AG20443 (cell line): ENCODE measurements around the gene OASL.
A peak's percentile ranks its signal among the peaks of the same experiment; 100 is the strongest.
"Not testable (repeated sequence)": the region's sequence is repeated elsewhere in the genome, so short reads cannot be mapped to it uniquely, and the experiment has no call there.

ENCODE experiments used
- DNase-seq: peaks from one replicate; pipeline ENCODE4 v3.0.0; 2012; ENCODE audit warnings: low spot score, mixed read lengths

Gene OASL

DNA sequence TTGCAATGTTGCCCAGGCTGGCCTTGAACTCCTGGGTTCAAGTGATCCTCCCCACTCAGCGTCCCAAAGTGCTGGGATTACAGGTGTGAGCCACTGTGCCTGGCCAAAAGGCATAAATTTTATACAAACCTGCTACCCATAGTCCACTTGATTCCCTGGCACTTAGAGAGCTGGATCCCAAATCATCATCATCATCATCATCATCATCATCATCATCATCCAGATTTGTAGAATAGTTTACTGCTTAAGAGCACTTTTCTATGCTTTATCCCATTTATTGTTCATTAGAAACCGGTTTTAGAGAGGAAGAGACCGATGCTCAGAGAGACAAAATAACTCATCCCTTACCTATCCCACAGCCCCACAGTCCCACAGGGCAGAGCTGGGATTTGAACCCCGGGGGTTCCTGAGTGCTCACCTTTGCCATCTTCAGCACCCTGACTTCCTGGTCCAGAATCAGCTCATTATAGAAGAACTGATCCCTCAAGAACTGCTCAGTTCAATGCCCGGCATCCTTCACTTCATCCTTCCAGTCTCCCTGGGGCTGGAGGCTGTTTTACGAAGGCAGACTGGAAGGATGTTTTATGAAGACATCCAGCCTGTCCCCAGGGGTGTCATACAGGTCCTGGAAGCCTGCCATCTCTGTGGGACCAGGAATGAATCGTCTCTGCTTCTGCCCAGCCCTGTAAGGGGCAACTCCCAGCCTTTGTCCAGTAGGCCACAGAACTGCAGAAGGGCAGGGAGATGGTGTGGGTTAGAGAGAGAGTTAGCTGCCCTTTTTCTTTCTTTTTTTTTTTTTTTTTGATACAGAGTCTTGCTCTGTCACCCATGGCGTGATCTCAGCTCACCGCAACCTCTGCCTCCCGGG, 20.2 kb upstream of the OASL start:
- no peak for DNase-seq

DNA sequence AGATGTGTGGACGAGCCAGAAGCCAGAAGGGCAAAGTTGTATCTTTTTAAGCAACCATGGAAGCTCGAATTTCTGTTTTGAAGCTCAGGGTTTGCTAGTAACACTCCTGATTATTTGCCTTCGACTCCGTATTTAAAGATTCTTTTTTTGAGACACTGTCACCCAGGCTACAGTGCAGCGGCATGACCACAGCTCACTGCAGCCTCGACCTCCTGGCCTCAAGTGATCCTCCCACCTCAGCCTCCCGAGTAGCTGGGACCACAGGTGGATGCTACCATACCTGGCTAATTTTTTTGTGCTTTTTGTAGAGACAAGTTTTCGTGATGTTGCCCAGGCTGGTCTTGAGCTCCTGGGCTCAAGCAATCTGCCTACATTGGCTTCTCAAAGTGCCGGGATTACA, 18.7 kb upstream of the OASL start:
- DNase-seq = no peak

DNA sequence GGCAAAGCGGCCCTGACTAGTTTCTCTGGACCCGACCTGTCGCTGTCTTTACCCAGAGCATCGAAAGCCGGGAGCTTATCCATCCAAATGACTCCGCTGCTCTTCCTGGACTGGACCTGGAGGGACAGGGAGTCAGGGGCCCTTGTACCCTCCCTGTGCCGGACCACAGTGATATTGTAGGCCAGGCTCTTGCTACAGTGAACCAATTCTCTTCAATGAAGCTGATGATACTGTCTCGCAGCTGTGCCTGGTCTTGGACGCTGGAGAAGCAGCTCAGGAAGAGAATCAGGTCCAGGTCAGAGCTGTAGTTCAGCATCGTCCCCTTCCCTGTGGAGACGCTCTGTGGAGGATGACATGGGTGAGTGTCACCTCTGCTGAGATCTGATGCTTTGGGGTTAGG, 14.7 kb upstream of the OASL start:
- no peak for DNase-seq

DNA sequence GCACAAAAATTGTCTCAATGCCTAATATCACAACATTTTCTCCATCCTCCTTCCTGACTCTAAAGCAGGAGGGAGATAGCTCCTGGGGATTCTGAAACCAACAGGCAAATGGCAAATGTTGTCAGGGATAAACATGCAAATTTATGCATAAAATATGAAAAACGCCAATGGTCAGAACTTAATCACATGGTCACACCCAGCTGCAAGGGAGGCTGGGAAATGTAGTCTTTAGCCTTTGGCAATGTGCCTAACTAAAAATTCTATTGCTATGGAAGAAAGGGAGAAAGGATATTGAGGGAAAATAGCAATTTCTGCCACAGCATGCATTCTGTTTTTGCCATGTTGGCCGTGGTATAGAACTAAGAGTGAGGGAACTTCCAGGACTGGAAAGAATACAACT, 11.7 kb upstream of the OASL start:
- no peak for DNase-seq

DNA sequence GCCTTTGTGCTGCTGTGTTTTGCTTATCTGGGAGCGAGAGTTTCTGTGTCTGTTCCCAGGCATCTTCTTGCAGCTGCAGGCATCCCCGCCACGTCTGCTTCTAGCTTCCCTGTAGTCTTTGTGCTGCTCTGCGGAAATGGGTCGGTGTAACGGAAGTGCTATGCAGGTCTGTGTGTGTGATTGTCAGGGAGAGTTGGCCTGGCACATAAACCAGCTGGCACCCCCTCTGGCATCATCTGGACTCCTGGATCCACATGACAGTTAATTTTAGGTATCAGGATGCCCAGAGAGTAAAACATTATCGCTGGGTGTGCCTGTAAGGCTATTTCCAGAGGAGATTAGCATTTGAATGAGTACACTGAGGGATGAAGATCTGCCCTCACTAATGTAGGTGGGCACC, 9.4 kb upstream of the OASL start:
- no peak for DNase-seq

DNA sequence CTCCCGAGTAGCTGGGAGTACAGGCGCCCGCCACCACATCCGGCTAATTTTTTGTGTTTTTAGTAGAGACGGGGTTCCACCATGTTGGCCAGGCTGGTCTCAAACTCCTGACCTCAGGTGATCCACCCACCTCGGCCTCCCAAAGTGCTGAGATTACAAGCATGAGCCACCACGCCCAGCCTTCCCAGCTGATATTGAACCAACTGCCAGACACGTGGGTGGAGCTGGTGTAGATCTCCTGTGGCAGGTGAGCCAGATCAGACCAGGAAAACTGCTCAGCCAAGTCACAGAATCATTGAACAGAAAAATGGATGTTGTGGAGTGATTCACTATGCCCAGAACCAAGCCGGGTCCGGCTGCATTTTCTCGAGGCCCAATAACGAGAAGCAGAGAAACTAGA, 8.4 kb upstream of the OASL start:
- DNase-seq = not testable (repeated sequence)

DNA sequence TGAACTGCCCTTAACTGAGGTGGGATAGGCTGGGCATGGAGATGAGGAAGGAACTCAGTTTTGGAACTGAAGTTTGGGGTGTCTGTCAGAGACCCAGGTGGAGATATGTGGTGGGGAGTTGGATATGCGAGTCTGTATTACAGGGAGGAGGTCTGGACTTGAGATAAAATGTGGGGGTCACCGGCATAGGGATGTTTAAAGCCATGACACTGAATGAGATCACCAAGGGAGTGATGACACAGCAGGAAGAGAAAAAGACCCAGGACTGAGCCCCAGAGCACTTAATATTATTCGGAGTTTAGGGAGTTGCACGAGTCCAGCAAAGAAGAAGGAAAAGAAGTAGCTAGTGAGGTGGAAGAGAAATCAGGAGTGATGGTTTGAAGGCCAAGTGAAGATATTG, 4.0 kb upstream of the OASL start:
- no peak for DNase-seq

DNA sequence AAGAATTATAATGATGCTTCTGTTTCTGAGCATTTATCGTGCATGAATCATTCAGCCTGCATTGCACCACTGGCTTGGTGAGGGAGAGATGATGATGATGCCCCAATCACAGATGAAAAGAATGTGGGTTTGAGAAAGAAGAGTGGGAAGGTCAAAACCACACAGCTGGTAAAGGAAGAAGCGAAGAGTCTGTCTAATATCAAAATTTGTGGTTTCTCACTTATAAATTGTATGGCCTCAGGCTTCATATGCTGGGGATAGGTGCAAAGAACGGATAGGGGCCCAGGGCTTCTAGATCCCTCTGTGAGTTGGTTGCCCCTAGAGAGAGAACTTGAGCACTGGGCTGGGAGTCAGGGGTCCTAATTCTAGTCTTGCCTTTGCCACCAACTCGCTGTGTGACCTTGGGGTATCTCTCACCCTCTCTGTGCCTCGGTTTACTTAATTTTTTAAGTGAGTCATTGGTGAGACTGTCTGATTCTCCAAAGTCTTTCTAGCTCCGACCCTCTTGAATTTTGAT, 2.2 kb downstream of the OASL start:
- peak; percentile 91 for DNase-seq

DNA sequence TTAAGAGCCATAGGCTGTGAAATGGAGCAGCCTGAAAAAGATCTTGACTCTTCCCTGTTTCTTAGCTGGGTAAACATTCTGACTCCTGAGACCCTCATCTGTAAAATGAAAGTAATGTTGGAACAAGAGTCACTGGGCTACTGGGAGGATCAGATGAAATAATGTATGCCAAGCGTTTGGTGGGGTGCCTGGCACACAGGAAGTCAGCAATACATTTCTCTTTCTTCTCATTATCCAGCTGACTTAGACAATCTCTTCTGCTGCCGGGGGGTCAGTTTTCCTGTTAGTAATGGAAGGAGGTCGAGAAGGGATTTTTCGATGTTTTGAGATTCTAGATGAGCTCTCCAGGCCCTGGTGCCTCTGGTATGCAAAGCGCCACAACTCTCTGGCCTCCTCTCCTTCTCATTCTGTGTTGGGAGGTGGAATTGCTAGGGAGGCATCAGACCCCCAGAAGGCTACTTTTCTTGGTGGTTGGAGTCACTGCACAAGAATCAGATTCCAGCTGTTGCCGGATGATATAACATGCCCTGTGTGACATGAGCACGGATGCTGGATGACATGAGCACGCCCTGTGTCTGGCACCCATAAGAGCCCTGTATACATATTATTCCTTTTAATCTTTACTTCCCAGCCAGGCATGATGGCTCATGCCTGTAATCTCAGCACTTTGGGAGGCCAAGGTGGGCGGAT, 4.3 kb downstream of the OASL start:
- no peak for DNase-seq

DNA sequence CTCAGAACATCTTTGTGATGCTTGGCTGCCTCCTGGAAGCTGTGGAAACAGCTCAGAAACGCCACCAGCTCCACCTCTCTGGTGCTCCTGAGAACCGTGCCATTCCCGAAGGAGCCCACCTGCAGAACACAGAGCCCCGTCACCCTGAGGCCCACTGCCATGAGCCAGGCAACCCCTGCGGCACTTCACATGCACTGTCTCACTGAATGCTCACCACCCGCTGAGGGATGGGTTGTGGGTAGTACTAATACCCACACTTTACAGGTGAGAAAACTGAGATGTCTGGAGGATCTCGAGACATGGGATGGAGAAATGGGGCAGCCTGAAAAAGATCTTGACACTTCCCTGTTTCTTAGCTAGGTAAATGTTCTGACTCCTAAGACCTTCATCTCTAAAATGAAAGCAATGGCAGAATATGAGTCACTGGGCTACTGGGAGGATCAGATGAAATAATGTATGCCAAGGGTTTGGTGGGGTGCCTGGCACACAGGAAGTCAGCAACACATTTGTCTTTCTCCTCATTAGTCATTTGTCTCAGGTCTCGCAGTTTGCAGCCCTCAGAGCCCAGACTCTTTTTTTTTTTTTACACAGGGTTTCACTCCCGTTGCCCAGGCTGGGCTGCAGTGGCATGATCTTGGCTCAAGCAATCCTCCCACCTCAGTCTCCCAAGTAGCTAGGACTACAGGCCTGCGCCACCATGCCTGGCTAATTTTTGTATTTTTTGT, 5.3 kb downstream of the OASL start:
- DNase-seq = no peak

DNA sequence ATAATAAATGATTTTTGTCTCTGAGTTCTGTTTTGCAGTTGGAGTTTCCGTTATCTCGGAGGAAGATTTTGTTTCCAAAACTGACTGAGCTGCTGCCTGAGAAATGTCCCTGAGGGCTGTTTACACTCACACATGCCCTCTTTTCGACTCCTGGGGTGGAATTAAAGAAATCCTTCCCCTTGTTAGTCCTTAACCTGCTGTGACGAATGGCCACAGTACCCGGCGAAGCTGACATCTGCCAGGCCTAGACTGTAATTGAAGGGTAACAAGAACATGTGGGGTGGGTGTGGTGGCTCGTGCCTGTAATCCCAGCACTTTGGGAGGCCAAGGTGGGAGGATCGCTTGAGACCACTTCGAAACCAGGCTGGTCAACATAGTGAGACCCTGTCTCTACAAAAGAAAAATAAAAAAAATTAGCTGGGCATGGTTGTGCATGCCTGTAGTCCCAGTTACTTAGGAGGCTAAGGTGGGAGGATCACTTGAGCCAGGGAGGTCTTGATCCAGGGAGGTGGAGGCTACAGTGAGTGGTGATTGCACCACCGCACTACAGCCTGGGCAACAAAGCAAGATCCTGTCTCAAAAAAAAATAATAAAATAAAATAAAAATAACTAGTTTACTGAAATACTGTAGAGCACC, 8.4 kb downstream of the OASL start:
- DNase-seq = no peak

DNA sequence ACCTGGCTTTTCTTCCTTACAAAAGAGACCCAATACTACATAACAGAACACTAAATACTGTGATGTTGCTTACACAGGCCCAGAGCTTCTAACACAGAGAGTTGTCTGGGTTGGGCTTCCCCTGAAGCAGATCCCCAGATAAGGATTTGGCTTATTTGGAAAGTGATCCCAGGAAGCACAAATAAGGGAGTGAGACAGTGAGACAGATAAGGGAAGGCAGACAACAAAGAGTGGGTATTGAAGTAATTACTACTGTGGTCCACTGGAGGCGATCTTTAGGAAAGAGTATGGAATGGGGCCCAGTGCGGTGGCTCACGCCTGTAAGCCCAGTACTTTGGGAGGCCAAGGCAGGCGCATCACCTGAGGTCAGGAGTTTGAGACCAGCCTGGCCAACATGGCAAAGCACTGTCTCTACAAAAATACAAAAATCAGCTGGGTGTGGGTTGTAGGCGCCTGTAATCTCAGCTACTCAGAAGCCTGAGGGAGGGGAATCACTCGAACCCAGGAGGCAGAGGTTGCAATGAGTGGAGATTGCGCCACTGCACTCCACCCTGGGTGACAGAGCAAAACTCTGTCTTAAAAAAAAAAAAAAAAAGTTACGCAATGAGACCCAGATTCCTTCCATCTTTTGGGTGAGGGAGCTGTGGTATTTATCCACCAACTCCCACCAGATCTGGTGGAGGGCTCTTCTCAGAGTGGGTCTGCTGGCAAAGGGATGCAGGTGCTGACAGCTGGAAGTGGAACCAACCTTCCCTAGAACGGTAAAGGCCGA, 12.6 kb downstream of the OASL start:
- DNase-seq = no peak

DNA sequence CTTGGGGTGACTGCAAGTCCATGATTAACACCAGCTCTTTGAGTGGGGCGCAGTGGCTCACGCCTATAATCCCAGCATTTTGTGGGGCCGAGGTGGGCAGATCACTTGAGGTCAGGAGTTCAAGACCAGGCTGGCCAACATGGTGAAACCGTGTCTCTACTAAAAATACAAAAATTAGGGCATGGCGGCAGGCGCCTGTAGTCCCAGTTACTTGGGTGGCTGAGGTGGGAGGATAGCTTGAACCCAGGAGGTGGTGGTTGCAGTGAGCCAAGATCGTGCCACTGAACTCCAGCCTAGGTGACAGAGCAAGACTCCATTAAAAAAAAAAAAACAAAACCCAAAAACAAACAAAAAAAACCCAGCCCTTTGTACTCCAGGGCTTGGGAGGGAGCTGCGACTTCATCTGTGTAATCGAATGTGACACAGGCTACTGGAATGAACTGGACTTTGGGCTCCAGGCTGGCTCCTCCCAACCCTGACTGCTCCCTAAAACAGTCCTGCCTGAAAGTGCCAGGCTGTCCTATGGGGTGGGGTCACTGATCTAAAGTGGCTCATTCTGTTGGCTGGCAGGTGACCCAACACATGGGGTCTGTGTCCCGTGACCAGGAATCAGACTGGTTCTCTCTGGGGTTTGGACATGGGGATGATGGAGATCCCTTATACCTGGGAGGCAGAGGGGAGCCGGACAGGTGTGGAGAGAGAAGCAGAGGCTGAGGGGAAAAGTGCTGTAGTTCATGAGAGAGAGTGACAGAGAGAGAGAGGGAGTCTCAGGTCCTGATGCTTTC, 13.4 kb downstream of the OASL start:
- peak; percentile 58 for DNase-seq

DNA sequence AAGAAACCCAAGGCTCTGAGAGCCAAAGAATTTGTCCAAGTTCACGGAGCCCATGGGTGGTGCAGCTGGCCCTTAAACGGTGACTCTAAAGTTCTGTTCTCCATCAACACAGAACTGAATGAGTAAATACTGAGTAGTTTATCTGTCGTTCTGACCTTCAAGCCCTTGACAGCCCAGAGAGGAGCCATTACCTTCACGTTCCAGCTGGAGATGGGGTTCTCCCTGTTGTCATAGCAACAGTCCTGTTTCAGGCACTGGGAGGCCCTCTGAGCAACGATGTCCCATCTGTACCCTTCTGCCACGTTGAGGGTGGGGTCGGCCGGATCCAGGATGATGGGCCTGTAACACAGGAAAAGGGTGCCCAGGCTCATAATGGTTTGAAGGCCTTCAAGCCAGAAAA, 15.2 kb downstream of the OASL start:
- DNase-seq = no peak

DNA sequence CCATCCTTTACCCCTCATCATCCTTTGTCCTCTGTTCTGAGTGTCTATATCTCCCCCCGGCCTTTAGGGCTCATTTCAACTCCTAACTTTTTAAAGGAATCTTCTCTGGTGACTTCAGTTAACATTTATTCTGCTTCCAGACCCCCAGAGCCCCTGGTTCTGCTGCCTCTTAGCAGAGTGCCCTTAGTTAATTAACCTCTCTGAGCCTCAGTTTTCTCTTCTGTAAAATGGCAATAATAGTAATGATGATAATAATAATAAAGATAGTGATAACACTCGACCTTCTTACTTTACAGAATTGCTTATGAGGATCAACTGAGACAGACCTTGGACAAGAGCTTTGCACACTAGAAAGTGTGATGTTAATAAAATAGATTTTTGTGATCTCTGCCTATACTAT, 16.3 kb downstream of the OASL start:
- DNase-seq = no peak

DNA sequence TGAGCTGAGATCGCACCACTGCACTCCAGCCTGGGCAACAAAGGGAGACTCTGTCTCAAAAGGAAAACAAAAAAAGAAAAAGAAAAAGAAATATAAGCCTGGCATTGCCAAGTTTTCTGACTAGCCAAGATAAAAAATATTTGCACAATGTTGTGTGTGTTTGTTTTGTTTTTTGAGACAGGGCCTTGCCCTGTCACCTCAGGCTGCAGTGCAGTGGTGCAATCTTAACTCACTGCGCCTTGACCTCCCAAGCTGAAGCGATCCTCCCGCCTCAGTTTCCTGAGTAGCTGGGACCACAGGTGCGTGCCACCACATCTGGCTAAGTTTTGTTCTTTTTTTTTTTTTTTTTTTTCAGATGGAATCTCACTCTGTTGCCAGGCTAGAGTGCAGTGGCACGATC, 17.3 kb downstream of the OASL start:
- DNase-seq = no peak

DNA sequence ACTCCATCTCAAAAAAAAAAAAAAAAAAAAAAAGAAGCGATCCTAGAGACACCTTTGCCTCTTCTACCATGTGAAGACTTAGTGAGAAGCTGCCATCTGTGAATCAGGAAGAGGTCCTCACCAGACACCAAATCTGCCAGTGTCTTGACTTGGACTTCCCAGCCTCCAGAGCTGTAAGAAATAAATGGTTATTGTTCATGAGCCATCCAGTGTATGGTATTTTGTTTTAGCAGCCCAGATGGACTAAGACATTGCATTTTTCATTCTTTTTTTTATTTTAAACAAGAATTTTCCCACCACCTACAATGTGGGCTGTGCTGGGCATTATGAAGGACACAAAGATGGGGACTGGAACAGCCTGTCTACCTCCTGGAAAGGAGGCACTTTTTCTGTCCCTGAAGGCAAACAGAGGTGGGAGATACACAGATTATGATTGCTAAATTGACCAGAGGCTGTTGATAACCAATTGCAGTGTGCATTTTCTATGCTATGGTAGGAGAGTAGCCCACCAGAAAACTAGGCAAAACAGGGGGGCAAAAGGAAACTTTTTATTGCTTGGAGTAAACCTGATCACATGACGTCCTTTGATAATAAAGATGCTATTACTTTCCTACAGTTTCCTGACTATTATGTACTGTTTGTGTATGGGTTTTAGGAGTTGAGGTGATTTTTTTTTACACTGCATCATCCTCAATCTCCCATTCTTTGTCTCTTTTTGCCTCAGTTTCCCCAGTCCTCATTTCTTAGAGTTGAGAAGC, 20.0 kb downstream of the OASL start:
- DNase-seq = no peak

DNA sequence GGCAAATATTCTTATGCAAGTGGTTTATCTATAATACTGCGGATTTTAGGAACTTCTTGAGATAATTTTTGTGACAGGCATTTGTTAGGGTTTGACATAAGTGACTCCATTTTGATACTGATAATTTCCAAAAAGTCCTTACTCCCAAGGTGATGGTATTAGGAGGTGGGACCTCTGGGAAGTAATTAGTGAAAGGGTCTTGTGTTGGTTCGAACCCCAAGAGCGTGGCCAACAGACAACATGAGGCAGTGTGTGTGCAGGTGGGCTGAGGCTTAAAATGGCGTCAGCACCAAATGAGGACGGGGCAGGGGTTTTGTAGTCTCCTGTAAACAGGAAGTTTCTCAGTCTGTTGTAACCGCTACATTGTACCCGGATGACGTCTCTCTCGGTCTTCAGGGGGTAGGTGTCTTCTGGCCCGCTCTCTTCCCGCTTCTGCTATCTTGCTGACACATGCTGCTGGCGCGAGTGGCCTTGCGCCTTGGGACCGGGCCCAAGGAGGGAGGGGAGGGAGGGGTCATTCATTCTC, 21.0 kb downstream of the OASL start:
- DNase-seq = no peak
